HG03442 (cell line): ENCODE measurements around the gene CBR3.

Source experiments
- ATAC-seq: cut with Tn5 transposase; IDR thresholded peaks from one replicate; pipeline ENCODE4 v1.9.1; 2021; ENCODE audit warnings: mild to moderate bottlenecking, moderate library complexity; ENCODE audit not compliant: unreplicated experiment

CBR3 gene

GRCh38 chr21:36149788-36150711, 15.2 kb downstream of the CBR3 start:
- no peak for ATAC-seq

- ATAC-seq: no peak
Observed at GRCh38 chr21:36155603-36156338, 20.9 kb downstream of the CBR3 start.

DNA sequence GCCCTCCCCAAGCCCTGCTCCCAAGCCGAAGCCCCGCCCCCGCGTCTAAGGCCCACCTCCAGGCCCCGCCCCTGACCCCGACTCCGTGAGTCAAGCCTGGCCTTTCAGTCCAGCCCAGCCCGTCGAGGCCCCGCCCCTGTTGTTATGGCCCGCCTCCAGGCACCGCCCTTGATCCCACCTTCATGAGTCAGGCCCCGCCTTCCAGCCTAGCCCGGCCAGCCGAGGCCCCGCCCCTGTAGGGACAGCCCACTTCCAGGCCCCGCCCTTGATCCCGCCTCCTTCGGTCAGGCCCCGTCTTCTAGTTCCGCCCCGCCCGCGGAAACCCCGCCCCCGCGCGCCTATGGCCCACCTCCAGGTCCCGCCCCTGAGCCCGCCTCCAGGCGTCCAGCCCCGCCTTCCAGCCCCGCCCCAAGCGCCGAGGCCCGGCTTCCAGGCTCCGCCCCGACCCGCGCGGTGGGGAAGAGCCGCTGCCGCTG, 21.5 kb downstream of the CBR3 start:
- peak; percentile 81 for ATAC-seq

DNA sequence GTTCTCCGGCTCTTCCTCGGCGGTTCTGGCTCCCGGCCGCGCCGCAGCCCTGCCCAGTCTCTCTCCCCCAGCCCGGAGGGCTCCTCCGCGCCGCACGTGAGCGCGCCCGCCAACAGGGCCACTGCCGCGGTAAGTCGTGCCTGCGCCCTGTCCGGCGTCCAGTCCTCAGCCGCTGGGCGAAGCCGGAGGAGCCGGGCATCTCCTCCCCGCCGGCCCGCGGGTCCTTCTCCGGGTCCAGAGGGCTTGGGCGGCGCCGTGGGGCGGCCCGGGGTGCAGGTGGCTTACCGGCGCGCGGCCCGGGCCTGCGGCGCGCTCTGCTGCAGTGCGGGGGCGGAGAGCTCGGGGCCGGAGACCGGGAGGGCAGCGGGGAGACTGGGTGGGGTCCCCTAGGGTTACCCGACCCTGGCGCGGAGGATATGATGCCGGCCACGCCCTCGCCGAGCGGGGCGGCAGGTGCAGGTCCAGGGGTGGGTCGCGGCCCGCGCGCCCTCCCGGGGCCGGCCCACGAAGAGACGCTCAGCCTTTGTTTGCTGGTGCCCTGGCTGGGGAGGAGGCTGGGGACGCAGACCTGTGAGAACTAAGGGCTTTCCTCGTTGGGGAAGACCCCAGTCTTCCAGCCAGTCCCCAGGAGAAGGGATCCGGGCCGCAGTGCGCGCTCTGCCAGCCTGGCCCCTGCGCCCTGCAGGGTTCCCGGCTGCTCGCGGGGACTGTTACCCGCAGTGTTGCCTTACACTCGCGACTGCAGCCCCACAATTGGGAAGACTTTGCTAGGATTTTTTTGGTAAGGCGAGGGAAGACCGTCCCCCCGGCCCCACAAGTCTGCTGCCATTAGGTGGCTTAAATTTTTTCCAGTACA, 22.2 kb downstream of the CBR3 start, which contains the start of gene DOP1B:
TSS of gene DOP1B (plus strand) at position 10 of the 856 bp plus-strand sequence. CDS start 7,910 bp downstream, outside the sequence.
- ATAC-seq: peak; percentile 31

- ATAC-seq: no peak
Observed at GRCh38 chr21:36159356-36159921, 24.6 kb downstream of the CBR3 start.

DNA sequence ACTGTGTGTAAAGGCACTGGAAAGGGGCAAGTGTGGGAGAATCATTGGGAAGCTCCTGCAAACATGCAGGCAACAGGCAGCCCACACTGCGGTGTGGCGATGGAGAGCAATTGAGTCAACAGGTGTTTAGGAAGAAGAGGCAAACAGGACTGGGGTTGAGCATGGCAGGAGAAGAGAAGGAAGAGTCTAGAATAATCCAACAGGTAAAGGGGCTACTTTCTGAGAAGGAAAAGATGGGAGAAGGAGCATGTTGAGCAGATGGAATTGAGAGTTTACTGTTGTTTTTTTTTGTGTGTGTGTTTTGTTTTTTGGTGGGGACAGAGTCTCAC, 25.9 kb downstream of the CBR3 start:
- ATAC-seq: no peak

DNA sequence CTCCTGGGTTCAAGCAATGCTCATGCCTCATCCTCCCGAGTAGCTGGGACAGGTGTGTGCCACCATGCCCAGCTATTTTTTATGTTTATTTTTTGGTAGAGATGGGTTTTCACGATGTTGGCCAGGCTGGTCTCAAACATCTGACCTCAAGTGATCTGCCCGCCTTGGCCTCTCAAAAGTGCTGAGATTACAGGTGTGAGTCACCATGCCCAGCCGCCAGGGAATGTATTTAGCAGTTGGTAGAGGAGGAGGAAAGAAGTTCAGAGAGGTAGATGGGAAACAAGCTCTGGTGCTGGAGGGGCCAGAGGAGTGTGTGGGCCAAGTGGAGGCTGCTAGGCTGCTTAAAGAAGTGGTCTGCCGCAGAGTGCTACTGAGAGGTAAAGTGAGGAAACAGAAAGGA, 27.8 kb downstream of the CBR3 start:
- no peak for ATAC-seq

DNA sequence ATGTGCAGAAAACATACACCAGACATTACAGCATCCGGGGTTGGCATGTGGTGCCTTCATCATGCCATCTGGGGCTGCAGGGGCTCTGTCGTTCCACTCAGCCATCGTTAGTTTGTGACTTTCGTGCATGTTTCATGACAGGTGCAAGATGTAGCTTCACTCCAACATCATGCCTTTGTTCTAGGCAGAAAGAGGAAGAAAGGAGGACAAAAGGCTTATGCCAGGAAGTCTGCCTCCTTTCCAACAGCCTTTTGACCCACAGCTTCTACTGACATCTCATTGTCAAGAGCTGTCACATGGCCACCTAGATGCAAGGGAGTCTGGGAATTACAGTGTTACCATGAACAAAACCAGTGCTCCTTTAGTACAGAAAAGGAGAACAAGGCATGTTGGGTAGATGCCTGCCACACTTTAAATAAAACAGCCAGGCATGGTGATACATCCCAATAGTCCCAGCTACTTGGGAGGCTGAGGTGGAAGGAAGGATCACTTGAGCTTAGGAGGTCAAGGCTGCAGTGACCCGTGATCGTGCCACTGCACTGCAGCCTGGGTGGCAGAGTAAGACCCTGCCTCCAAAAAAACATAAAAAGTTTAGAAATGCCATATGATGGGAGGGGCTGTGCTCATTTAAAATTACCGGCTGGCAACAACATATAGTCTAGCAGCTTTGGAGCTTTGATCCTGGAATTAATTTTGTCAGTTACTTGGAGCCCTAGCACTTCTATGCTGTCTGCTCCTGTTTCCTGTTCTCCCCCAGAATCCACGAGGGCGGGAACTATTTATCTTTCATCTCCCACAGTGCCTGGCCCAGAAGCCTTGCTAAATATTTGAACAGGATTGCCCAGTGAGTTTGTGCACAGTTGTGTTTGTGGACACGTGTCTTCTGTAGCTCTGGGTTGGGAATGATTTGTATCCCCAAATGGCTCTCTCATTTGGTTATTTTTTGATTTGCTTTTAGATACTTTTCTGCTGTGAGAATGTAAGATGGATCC, 29.2 kb downstream of the CBR3 start:
- no peak for ATAC-seq

GRCh38 chr21:36165356-36165755, 30.5 kb downstream of the CBR3 start:
- no peak for ATAC-seq

- no peak for ATAC-seq
Observed at GRCh38 chr21:36166705-36167104, 31.8 kb downstream of the CBR3 start.

- ATAC-seq: no peak
Observed at GRCh38 chr21:36167541-36167940, 32.7 kb downstream of the CBR3 start.

DNA sequence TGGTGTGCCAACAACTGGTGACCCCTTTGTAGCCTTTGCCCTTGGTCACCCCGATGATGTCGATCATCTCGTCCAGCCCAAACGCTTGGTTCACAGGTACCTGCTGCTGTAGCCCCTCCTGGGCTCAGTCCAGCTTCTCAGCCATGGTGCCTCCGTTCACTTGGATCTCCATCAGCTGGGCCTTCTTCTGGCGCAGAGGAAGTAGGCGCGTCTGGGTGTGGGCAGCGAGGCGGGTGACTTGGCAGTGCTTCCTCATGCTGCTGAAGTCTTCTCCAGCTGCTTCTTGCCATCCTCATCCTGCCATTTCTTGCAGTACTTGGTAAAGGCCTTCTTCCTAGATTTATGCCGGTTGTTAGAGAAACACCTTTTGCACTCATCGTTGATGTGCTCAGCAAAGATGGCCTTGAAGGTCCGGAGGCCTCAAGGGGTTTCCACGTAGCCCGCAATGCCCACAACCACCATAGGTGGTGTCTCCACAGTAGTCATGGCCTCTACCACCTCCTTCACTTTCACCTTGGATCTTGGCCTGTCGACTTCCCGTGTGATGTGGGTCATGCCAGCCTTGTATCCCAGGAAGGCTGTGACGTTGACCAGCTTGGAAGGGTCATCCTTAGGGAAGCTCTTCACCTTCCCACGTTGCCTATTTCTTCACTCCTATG, 34.7 kb downstream of the CBR3 start:
- ATAC-seq: no peak

DNA sequence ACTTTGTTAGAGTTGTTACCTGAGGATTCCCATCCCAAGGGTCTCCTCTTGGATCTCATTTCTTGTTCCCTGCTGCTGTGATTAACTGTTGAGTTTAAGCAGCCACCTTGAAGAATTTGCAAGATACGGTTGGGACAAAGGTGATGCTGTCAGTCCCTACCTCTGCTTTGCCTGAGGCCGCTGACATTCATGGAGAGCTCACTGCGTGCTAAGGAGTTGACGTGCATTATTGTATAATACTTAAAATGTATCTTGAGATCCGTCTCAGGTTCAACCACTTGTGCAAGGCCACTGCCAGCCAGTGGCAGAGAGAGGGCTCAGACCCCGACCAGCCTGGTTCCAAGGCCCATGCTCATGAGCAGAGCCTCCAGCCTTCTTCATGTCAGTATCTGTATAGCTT, 35.9 kb downstream of the CBR3 start:
- no peak for ATAC-seq

- no peak for ATAC-seq
Observed at GRCh38 chr21:36171336-36171735, 36.5 kb downstream of the CBR3 start.

DNA sequence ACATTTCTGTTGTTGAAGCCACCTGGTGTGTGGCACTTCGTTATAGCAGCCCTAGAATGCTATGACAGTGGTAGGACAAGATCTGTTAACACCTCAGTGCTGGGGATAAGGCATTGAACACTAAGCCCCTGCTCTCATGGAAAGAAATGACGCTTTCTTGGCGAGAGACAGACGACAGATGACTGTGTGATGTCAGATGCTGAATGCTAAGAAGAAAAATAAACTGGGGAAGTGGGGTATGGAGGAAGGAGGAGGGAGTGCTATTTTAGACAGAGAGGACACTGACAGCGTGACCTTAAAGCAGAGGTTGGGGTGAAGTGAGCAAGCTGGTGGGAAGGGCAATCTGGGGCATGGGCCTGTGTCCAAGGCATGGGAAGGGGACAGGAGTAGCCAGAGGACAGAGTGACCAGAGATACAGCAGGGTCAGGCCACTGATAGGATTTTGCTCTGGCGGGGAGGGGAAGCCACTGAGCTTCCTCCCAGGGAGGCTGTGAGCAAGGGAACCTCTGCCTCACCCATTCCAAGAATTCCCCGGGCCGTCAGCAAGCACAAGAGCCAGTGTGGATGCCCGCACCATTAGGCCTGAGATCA, 37.0 kb downstream of the CBR3 start:
- no peak for ATAC-seq

- no peak for ATAC-seq
Observed at GRCh38 chr21:36174780-36175179, 39.9 kb downstream of the CBR3 start.

DNA sequence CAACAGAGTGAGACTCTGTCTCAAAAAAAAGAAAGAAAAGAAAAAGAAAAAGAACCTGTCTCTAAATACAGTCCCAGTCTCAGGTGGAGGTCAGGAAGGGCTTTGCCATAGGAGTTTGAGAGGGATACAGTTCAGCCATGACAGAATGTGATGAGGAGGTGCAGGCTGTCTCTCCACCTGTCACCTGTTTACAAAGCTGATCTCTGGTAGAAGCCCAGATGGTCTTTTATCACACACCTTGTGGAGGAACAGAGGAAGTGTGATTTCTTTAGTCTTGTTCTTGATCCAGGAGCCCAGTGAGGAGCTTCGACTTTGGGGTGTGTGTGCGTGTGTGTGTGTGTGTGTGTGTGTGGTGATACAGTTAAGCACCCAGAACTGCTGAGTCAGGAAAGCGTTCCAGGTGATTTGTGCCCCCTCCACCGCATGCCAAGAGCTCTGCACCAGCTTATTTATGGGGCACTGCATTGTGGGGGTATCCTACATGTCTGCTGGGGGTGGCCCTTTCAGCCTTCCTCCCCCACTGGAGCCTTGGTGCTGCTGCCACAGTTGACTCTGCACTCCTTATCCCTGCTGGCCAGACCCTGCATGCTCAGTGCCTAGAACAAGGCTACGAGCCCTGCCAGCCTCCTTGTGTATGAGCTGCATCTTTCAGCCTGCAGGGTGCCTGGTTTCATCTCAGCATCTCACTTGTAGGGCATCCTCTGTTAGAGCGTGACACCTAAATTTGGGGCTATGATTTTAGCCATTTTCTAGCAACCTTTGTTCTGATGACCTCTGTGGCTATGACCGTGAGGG, 41.1 kb downstream of the CBR3 start:
- ATAC-seq: no peak

- ATAC-seq: no peak
Observed at GRCh38 chr21:36178349-36178748, 43.5 kb downstream of the CBR3 start.
